Glomerular visceral epithelial cell (primary cell): Measurements from ENCODE around the gene CRYBA4.

Experiments used
- DNase-seq: peaks from one replicate; pipeline ENCODE4 v3.0.0-alpha.2; 2016; ENCODE audit errors: extremely low spot score

The CRYBA4 gene

DNA sequence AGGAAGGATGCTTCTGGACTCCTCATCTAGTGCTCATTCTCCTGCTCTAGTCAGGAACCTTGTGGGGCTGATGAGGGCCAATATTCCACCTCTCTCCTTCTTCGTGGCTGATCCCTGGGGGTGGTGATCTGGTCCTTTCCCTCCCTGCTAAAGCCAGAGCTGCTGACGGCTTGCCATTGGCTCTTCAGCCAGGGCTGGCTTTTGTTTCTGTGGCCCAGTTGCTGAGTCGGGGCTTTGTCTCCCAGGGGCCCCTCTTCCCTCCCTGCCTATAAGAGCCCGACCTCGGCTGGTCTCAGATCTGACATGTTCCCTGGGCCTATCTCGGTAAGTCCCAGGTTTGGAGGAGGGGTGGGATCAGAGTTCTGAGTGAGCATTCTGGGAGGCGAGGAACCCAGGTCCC is at the start of gene CRYBA4:
Gene CRYBA4 (plus strand): TSS at position 301 of the 400 bp plus-strand sequence. CDS start 634 bp downstream, outside the sequence.
- DNase-seq, result no peak

DNA sequence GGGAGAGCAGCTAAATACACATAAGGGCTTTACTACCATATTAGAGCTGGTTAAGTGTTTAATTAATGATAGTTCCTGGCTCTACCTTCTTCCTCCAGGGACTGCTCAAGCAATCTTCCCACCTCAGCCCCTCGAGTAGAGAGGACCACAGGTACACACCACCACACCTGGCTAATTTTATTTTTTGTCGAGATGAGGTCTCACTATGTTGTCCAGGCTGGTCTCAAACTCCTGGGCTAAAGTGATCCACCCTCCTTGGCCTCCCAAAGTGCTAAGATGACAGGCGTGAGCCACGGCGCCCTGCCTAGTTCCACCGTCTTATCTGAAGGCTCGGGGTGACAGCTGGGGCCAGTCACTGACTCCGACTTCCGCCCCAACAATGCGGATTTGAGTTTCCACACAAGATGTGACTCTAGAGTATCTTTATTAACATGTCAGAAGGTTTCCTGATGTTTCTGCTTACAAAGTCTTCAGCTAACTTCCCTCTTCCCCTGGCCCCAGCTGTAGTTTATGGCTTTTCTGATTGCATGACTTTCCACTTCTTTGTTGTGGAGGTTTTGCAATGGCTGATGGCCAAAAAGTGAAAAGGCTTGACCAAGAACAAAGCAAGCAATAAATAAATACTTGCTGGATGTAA is 48.6 kb upstream of the CRYBA4 start:
- DNase-seq, result no peak

DNA sequence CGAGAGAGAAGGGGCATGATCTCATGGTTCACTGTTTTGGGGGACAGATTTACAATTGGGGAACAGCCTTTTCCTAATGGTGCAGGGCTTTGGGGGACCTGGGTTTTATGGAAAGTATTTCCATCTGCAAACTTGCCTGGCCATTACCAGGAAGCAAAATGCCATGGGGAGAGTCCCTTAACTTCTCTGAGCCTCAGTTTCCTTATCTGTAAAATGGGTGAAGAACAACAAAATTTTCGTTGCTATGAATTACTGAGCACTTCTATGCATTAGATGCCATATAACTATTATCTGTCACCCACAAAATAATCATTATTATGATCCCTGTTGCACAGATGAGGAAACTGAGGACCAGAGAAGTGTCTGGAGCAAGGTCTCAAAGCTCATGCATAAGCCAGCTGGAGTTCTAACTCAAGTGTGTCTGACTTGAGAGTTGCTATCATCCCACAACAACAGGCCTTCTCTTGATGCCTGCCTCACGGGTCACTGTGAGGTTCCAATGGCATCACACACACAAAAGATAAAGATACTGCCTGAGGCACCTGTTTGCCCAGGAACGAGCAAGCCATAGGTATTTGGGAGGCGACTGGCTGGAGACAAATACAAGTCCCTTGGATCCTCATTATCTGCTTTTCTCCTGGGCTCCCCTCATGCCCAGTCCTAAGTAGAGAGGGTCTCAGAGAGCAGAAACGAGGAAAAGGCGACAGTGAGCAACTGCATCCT is 47.6 kb upstream of the CRYBA4 start:
- no peak for DNase-seq

DNA sequence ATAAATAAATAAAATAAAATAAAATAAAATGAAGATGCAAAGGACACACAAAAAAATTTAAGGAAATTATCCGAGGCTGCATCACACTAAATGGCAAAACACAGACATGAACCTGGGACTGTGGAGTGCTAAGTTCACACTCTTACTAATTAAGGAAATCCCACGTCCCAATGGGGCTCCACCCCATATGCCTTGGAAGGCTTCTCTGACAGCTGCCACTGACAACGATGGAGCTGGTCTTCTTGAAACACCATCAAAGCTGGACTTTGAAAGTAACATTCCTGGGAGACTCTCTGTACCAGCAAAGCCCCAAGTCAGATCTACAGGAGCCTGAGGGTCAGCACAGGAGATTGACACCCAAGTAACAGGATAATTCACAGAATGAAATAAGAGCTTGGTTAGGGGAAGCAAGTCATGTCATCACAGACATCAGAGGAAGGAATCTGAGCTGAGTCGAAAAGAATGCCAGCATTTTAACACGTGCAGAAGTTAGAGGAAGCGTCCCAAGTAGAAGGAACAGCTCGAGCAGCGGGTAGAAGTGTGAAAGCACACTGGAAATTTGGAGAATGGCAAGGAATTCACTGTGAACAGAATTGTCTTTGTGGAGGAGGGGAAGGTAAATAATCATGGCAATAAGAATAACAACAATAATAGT is 45.6 kb upstream of the CRYBA4 start:
- no peak for DNase-seq

DNA sequence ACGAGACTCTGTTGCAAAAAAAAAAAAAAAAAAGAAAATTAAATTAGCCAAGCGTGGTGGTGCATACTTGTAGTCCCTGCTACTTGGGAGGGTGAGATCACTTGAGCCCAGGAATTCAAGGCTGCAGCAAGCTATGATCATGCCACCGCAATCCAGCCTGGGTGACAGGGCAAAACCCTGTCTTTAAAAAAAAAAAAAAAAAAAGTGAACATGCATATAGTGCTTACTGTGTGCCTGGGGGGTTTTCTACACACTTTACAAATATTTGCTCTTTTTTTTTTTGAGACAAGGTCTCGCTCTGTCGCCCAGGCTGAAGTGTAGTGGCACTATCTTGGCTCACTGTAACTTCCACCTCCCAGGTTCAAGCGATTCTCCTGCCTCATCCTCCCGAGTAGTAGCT is 44.7 kb upstream of the CRYBA4 start:
- DNase-seq, result no peak

DNA sequence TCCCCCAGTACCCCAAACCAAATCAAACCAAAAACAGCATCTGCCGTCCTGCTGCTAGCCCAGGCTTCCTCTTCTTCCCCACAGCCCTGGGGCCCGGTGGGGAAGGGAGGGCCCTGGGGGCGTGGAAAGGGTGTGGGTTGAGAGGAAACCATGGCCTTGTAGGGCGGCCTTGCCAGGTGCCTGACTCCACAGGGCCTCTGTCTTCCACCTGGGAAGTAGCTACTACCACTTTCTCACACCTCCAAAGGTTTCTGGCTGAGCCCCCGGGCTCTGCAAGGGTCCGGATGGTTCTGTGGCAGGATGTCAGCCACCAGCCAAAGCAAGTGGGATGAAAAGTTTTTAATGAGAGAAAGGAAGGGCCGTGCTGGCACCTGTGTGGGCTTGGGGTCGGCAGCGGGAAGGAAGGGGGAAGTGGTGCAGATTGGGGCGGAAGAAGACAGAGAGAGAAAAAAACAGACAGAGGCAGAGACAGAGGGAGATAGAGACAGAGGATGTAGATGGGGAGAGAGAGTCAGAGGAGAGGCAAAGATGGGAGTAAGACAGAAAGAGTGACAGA is 42.4 kb upstream of the CRYBA4 start:
- no peak for DNase-seq

DNA sequence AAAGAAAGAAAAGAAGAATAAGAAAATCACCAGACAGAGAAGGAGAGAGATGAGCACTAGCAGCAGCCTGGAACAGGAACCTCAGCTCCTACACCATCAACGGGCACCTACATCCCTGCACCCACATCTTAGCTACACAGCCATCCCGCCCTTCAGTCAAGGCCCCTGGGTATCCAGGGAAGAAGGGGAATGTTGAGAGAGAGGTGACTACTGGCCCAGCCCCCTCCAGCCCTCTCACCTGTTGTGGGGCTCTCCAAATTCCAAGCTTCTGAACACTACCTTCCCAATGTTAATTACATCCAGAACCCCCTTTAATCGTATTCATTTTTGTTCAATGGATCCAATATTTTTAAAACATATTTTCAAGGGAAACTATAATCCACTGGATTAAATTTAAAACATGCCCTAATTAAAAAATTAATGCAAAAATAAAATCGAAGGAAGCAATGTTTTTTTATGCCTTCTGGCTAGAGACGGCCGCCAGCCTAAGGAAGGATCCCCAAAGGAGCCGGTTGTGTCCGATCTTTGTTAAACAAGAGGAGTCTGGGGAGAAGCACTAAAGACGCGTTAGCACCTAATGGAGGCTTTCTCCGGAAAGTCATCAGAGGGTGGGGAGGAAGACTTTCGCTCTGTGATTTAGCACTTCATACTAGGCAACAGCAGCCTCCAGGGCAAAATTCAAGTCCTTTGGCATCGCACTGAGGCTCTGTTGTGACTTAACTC is 41.4 kb upstream of the CRYBA4 start:
- DNase-seq, result no peak

DNA sequence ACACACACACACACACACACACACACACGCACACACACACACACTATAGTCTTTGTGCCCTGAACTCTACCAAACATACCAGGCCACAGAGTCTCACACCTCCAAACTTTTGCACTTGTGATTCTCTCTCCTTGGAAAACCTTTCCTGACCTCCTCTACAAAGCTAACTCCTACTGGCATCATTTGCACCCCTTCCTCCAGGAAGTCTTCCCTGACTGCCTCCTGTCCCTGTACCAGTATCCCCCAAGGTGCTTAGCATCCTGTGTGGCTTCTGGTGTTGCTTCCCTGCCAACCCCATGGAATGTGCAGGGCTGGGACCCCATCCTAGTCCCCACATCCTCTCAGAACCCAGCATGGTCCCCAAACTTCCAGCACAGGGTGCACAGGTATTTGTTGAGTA is 40.7 kb upstream of the CRYBA4 start:
- no peak for DNase-seq

DNA sequence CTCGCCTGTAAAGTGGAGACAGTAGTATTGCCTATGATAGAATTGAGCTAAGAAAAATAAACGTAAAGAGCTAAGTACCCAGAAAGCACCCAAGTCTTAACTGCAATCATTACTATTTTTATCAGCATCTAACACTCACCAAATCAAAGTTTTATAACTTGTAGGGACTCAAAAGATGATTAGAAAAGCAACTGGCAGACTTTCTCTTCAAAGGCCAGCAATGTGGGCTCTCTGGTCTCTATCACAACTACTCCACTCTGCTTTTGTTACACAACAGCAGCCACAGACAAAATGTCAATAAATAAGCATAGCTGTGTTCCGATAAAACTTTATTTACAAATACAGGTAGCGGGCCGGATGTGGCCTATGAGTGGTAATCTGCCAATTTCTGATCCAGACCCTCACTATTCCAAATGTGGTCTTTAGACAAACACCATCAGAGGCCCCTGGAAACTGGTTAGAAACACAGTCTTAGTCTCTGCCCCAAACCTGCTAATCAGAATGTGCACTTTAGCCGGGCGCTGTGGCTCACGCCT is 40.1 kb upstream of the CRYBA4 start:
- no peak for DNase-seq

DNA sequence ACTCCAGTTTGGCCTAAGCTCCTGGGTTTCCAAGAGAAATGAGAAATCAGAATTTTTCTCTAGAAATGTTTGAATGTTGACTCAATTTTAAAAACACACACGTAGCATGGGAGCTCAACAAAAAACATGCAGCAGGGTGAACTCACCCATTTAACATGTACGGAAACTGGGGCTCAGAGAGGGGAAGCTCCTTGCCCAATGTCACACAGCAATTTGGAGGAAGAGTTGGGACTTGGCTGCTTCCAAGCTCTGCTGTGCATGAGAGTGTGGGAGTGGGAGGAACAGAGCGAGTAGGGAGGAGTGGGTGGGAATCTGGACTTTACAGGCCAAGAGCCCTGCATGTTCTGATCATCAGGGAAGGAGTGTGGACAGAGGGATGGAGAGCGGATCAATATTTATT is 37.8 kb upstream of the CRYBA4 start:
- DNase-seq, result no peak

DNA sequence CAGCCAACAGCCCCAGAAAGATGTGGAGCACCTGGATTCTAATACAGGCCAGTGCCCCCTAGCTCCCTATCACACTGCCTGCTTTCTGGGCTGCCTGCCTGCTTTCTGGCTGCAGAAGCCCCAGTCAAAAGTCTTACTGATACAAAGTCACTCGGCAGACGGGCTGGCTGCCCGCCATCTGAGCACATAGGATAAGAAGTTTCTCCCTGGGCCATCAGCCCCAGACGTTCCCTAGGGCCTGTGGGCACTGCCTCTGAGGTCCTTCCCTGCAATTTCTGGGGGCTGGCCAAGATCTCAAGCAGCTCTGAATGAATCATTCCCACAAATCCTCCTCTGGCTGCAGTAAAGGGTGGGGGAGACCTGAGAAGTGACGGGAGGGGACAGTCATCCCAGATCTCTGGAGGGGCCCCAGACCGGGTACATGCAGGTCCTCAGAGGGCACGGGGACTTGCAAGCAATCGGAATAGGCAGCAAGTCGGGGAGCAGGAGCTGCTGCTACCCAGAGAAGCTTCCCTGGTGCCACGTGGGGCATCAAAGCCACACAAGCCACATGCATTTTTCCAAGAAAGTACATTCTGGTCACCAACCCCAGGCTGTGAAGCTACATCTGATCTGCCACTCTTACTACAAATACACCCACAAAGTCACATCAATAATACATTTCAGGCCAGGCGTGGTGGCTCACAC is 36.5 kb upstream of the CRYBA4 start:
- peak; percentile 93 for DNase-seq

DNA sequence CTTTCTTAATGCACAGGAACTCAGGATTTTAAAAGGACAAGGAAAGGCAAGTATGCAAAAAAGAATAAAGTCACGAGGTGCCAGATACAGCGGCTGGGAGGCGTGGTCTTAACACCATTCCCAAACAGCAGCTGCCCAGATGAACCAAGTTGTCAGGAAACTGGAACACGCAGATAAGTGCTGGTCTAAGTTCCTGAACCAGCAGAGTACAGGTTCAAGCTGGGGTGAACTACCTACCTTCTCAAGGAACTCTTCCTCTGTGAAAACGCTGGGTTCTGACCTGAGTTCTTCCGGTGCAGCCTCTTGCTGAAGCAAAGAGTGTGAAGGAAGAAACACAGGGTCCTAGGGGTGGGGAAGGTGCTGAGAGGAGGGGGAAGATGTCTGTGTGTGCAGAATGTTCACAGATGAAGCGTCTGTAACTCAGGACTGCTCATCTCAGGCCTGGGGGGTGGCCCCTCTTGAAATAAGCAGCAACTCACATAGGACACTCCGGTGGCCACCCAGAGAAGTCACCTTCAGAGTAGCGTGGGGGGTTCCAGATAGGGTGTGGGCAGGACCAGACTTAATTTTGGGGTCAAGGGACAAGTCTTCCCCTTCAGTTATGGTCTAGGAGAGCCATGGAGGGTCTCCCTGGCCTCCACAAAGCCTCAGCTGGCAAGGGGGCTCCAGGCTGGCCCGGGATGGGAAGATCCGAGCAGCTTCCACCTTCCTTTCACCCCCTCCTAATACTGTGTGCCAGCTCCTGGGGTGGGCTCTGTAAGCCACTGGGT is 35.0 kb upstream of the CRYBA4 start:
- no peak for DNase-seq

DNA sequence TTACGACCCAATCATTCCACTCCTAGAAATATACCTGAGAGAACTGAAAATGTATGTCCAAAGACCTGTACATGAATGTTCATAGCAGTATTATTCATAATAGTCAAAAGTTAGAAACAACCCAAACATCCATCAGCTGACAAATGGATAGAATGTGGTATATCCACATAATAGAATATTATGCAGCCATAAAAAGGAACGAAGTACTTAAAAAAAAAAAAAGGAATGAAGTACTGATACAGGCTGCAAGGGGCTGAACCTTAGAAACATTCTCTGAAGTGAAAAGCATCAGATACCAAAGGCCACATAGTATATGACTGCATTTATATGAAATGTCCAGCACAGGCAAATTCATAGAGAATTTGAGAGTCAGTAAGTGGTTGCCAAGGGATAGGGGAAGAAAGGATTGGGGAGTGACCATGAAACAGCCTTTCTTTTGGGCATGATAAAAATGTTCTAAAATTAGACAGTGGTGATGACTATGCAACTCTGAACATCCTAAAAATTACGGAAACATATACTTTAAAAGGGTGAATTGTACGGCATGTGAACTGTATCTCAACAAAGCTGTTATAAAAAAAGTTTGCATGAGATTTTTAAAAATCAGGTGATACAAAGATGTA is 33.7 kb upstream of the CRYBA4 start:
- DNase-seq, result no peak

DNA sequence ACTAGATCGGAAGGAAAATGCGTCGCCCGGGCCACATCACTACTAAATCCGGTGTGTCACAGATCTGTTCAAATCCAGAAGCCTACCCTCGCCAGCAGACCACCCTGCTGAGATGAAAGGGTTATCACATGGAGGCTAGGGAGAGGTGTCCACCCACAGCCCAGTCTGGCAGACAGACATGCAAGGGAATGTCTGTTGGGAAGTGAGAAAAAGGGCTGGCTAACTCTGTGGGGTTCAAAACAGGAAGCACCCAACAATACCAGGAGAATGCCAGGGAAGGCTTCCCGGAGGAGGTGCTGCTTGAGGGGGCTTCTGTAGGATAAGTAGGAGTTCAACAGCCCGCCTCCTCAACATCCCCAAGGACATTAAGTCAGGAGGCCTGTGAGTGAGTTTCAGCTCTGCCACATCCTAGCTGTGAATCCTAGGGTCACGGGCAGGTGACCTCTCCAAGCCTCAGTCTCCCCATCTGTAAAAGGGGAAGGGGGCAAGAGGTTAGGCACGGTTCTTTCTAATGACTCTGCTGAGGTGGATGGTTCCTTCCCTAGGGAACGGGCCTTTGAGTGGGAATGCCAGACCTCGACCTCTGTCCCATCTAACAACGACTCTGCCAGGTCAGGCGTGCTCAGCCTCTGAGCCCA is 32.9 kb upstream of the CRYBA4 start:
- no peak for DNase-seq

DNA sequence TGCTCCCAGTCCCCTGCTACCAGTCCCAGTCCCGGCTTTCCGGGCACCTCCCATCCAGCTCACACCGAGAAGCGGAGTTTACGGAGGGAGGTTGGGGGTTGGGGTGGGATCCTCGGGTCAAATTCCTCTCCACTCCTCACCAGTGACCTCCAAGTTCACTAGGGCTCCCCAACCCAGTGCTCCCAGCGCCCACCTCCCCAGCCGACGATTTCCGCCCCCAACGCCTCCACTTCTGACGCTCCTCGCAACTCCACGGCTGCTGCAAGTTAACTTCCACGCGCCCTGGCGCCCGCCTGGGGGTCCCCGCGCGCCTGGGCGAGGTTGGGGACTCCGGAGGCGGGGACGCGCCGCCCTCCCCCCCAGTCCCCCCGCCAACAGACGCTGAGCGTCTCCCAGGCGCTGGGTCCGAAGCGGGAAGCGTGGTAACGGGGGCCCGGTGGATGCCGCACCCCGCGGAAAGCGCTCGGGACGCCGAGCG is 32.4 kb upstream of the CRYBA4 start:
- DNase-seq, result peak; percentile 34

DNA sequence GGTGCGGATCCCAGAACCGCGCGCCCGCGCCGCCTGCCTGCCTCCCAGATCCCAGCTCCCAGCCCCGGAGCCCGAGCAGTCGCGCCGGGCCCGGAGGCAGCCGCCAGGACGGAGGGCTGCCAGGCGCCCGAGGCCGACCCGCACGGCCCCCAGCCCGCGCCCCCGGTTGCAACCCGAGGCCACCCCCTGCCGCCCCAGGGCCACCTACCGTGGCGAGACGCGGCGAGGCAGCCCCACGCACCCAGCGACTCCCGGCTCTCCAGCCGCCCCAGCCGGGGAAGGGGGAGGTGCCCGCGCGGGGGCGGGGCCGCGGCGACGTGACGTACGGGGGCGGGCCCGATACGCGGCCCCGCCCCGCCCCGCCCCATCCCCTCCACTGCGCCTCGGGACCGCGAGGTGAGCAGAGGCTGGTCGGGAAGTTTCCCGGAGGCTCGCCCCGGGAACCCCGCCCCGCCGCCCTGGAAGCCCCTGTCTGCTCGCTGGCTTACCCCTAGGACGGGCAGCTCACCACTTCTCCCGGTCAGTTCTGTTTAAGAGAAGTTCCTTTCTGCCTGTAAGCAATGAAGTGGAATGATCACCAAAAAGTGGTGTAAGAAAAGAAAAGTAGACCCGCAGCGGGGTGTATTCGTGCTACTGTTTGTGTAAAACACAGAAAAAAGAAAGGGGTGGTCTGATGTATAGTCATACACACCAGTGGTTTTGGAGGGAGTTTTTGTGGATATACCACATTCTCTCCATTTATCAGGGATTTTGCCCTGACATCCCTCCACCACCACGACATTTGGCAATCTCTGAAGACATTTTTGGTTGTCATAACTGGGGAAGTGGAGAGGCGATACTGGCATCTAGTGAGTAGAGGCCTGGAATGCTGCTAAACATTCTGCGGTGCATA is 31.7 kb upstream of the CRYBA4 start, which contains the start of gene TPST2:
Gene TPST2 (minus strand): TSS at position 288 of the 892 bp plus-strand sequence. CDS start 48,502 bp downstream, outside the sequence.
- DNase-seq, result peak; percentile 81

DNA sequence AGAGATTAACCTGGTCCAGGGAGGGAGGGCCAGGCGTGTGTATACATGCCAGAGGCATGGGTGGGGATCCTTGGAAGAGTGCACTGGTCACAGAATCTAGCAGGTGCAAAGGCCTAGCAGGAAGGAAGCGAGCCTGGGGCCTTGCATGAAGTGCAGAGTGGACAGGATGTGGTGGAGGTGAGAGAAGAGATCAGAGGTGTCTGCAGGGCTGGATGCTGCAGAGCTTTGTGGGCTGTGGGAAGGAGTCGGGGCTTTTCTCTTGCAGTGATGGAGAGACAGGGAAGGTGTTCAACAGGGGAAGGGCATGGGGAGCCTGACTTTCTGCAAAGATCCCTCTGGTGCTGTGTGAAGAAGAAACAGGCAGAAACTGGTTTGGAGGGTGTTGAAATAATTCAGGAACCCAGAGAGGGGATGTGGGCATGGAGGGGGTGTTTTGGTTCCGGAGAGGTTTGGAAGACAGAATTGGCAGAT is 29.3 kb upstream of the CRYBA4 start:
- DNase-seq, result no peak

DNA sequence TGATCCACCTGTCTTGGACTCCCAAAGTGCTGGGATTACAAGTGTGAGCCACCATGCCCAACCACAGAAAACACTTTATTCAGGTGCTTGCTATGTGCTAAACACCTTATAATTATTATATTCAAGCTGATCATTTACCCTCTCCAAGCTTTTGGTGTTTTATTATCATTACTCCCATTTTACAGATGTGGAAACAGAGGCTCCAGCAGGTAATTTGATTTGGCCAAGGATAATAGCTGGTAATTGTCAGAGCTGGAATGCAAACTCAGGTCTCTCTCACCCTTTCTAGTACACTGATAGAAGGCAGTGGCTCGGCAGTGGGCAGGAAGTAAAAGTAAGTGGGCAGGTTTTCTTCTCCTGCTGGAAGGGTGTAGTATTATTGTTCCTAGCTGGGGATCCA is 28.0 kb upstream of the CRYBA4 start:
- no peak for DNase-seq
